ENCODE measurements around the gene CRACDL.

DNA sequence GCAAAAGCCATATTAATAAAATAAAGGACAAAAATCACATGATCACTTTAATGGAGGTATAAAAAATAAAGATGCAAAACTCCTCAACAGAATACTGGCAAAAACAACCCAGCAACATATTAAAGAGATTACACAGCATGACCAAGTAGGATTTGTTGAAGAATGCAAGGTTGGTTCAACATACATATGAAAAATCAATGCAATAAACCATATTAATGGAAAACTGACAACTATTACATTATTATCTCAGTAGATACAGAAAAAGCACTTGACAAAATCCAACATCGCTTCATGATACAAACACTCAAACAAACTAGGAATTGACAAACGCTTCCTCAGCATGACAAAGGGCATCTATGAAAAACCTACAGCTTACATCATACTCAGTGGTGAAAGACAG lies 76.7 kb downstream of the CRACDL start:
- TF ChIP-seq CTCF (IDR thresholded peaks at IDR 0.05): no peak
- TF ChIP-seq POLR2A (IDR thresholded peaks at IDR 0.05): no peak

Measured in adrenal gland (tissue), 5 donors.